HepG2 (cell line): Measurements from ENCODE around the gene TEX19. TPM values are rescaled to one million over a fixed set of nuclear protein-coding genes. Genes with fewer than 3 reads are reported as not detected.

Source experiments
- BORCS8-MEF2B ChIP-seq: sonication (generic); formaldehyde crosslinking; IDR thresholded peaks from 2 replicates; pipeline ENCODE4 v1.8.0; 2022; ENCODE audit warnings: mild to moderate bottlenecking, missing genetic modification reagents
- CREM ChIP-seq, 2 experiments: sonication (generic) in 1 of 2; formaldehyde crosslinking in 1 of 2; IDR thresholded peaks; 2 replicates each; pipeline versions ENCODE4 v1.4.0 to v1.6.1; 2016 to 2020; ENCODE audit warnings: antibody characterized with exemption in 1 of 2, mild to moderate bottlenecking in 1 of 2, missing genetic modification reagents in 1 of 2
- EEA1 ChIP-seq: sonication (generic); formaldehyde crosslinking; IDR thresholded peaks from 2 replicates; pipeline ENCODE4 v1.5.1; 2020; ENCODE audit warnings: mild to moderate bottlenecking, missing genetic modification reagents, borderline replicate concordance
- ESRRA ChIP-seq: sonication (generic); formaldehyde crosslinking; IDR thresholded peaks from 2 replicates; pipeline ENCODE4 v1.5.1; 2020; ENCODE audit warnings: mild to moderate bottlenecking, low read depth, missing genetic modification reagents
- FLYWCH1 ChIP-seq: sonication (generic); formaldehyde crosslinking; IDR thresholded peaks from 2 replicates; pipeline ENCODE4 v1.8.1; 2023; ENCODE audit warnings: mild to moderate bottlenecking, missing genetic modification reagents
- HNF4A ChIP-seq: sonication (generic); formaldehyde crosslinking; IDR thresholded peaks from 2 replicates; pipeline ENCODE4 v1.4.0; 2020; ENCODE audit warnings: missing genetic modification reagents
- HNRNPL ChIP-seq: fragments of 200-400 bp; formaldehyde crosslinking; IDR thresholded peaks from 2 replicates; pipeline ENCODE4 v1.6.1; 2017; ENCODE audit warnings: mild to moderate bottlenecking, low read depth, low read length
- ISL2 ChIP-seq: sonication (generic); formaldehyde crosslinking; IDR thresholded peaks from 2 replicates; pipeline ENCODE4 v1.5.0; 2020; ENCODE audit warnings: missing genetic modification reagents
- MIER2 ChIP-seq: IDR thresholded peaks from 2 replicates; pipeline ENCODE4 v1.6.1; 2016; ENCODE audit warnings: missing biosample characterization, missing genetic modification reagents
- MIER3 ChIP-seq: IDR thresholded peaks from 2 replicates; pipeline ENCODE4 v1.6.1; 2016; ENCODE audit warnings: missing compliant biosample characterization, borderline replicate concordance
- NKX3-1 ChIP-seq: sonication (generic); formaldehyde crosslinking; IDR thresholded peaks from 2 replicates; pipeline ENCODE4 v1.5.0; 2020; ENCODE audit warnings: missing genetic modification reagents
- SP2 ChIP-seq: sonication (generic); formaldehyde crosslinking; IDR thresholded peaks from 2 replicates; pipeline ENCODE4 v1.5.1; 2020; ENCODE audit warnings: mild to moderate bottlenecking, missing genetic modification reagents
- STAT5B ChIP-seq: sonication (generic); formaldehyde crosslinking; IDR thresholded peaks from 2 replicates; pipeline ENCODE4 v1.4.0; 2020; ENCODE audit warnings: missing genetic modification reagents
- TEAD2 ChIP-seq: sonication (generic); formaldehyde crosslinking; IDR thresholded peaks from 2 replicates; pipeline ENCODE4 v1.9.0; 2021; ENCODE audit warnings: missing genetic modification reagents
- ZNF256 ChIP-seq: sonication (generic); formaldehyde crosslinking; conservative IDR thresholded peaks from 2 replicates; pipeline ENCODE4 v1.4.0; 2020; ENCODE audit warnings: missing genetic modification reagents
- ZNF841 ChIP-seq: sonication (generic); formaldehyde crosslinking; IDR thresholded peaks from 2 replicates; pipeline ENCODE4 v1.8.1; 2023; ENCODE audit warnings: missing genetic modification reagents, borderline replicate concordance
- polyA plus RNA-seq, 8 experiments: library from polyadenylated mRNA; depleted of rRNA in 3 of 8; stranded (reverse) in 7 of 8; unstranded in 1 of 8; fragments of >200 nt; fragmentation: Illumina TruSeq in 4 of 8; extraction: Trizol in 4 of 8; gene quantifications; 2 replicates each; pipeline versions ENCODE4 v1.2.1 to v1.2.3, GENCODE V29; 2011 to 2016; ENCODE audit warnings: low read depth in 4 of 8, missing spikeins in 1 of 8, mixed read lengths in 1 of 8; ENCODE audit not compliant: insufficient read depth in 1 of 8
- total RNA-seq, 5 experiments: library from RNA; depleted of rRNA; stranded (reverse); fragments of >200 nt; fragmentation: Illumina TruSeq; extraction: Trizol; gene quantifications; 2 replicates each; pipeline ENCODE4 v1.2.3, GENCODE V29; 2016; ENCODE audit warnings: low read depth in 1 of 5
- TF ChIP-seq, protein P1 (sequence below): sonication (generic); formaldehyde crosslinking; conservative IDR thresholded peaks from 2 replicates; pipeline ENCODE4 v1.8.0; 2022; ENCODE audit warnings: missing genetic modification reagents
- TF ChIP-seq, protein P2 (sequence below): conservative IDR thresholded peaks from 2 replicates; pipeline ENCODE4 v1.6.1; 2018; ENCODE audit warnings: missing genetic modification reagents
- TF ChIP-seq, protein P3 (sequence below): IDR thresholded peaks from 2 replicates; pipeline ENCODE4 v1.6.1; 2016; ENCODE audit warnings: low read depth, borderline replicate concordance
- TF ChIP-seq, protein P4 (sequence below): sonication (generic); formaldehyde crosslinking; IDR thresholded peaks from 2 replicates; pipeline ENCODE4 v1.5.1; 2020; ENCODE audit warnings: missing genetic modification reagents, mild to moderate bottlenecking, borderline replicate concordance
- TF ChIP-seq, protein P5 (sequence below): sonication (generic); formaldehyde crosslinking; IDR thresholded peaks from 2 replicates; pipeline ENCODE4 v1.4.0; 2020; ENCODE audit warnings: missing genetic modification reagents

TEX19 gene
- total and polyA plus RNA-seq, 2 of the 13 experiments (the other 11 are each of a cell fraction or from before 2014, with no cell fraction given), result 1.3 to 6.0 TPM

DNA sequence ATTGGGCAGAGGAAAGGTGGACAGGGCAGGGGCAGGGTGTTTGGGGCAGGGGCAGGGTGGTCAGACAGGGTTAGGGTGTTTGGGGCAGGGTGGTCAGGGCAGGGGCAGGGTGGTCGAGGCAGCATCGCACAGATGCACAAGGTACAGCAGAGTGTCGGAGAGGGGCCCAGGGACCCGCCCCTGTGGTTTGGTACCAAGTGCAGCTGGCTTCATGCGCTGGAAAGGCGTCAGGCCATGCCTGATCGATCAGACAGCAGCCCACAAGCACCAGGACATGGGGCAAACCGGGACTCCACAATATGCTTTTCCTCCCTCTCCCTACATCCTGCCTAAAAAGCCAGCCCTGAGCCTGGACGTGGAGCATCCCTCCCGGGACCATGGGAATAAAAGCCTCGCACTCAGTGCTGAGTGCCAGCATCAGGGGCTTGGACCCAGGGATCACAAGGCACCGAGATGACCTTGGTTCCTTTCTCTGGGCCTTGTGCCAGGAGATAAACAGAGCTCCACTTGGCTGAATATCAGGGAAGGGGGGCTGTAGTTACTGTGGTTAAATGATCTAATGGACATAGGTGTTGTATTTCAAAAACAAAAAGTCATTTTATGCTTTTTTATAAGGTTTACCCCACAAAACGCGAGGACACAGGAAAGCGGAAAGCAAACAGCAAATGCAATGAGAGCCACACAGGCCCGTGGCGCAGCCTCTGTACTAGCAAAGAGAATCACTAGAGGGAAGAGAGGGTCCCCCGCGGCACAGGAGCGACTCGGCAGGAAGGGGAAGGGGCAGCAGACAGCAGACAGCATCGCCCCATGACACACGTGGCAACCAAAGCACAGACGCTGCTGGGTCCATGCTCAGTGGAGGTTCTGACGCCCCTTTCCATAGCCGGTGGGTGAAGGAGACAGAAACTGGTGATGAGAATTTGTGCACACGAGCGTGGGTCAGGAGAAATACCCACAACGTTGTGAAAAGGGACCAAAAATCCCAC lies 53.8 kb downstream of the TEX19 start (continued):
- TF ChIP-seq BORCS8-MEF2B (CRISPR knock-in tag), result peak; percentile 66; the same call in 1 of the 2 replicates
- TF ChIP-seq ZNF256 (CRISPR knock-in tag), result no peak
- TF ChIP-seq SP2, result no peak
- TF ChIP-seq, protein P1, sequence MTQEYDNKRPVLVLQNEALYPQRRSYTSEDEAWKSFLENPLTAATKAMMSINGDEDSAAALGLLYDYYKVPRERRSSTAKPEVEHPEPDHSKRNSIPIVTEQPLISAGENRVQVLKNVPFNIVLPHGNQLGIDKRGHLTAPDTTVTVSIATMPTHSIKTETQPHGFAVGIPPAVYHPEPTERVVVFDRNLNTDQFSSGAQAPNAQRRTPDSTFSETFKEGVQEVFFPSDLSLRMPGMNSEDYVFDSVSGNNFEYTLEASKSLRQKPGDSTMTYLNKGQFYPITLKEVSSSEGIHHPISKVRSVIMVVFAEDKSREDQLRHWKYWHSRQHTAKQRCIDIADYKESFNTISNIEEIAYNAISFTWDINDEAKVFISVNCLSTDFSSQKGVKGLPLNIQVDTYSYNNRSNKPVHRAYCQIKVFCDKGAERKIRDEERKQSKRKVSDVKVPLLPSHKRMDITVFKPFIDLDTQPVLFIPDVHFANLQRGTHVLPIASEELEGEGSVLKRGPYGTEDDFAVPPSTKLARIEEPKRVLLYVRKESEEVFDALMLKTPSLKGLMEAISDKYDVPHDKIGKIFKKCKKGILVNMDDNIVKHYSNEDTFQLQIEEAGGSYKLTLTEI (CRISPR knock-in tag), result no peak
- no peak for TF ChIP-seq CREM (IDR thresholded peaks at IDR 0.05)
- TF ChIP-seq CREM (CRISPR knock-in tag; IDR thresholded peaks at IDR 0.05), result no peak
- peak; percentile 86 for TF ChIP-seq MIER2
- no peak for TF ChIP-seq MIER3 (CRISPR knock-in tag)
- TF ChIP-seq, protein P2, sequence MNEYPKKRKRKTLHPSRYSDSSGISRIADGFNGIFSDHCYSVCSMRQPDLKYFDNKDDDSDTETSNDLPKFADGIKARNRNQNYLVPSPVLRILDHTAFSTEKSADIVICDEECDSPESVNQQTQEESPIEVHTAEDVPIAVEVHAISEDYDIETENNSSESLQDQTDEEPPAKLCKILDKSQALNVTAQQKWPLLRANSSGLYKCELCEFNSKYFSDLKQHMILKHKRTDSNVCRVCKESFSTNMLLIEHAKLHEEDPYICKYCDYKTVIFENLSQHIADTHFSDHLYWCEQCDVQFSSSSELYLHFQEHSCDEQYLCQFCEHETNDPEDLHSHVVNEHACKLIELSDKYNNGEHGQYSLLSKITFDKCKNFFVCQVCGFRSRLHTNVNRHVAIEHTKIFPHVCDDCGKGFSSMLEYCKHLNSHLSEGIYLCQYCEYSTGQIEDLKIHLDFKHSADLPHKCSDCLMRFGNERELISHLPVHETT (CRISPR knock-in tag), result no peak
- TF ChIP-seq, protein P3, sequence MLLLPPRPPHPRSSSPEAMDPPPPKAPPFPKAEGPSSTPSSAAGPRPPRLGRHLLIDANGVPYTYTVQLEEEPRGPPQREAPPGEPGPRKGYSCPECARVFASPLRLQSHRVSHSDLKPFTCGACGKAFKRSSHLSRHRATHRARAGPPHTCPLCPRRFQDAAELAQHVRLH, result no peak
- TF ChIP-seq TEAD2 (CRISPR knock-in tag), result no peak
- TF ChIP-seq ISL2 (CRISPR knock-in tag), result no peak
- TF ChIP-seq, protein P4, sequence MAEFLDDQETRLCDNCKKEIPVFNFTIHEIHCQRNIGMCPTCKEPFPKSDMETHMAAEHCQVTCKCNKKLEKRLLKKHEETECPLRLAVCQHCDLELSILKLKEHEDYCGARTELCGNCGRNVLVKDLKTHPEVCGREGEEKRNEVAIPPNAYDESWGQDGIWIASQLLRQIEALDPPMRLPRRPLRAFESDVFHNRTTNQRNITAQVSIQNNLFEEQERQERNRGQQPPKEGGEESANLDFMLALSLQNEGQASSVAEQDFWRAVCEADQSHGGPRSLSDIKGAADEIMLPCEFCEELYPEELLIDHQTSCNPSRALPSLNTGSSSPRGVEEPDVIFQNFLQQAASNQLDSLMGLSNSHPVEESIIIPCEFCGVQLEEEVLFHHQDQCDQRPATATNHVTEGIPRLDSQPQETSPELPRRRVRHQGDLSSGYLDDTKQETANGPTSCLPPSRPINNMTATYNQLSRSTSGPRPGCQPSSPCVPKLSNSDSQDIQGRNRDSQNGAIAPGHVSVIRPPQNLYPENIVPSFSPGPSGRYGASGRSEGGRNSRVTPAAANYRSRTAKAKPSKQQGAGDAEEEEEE, result no peak
- TF ChIP-seq NKX3-1 (CRISPR knock-in tag), result no peak
- TF ChIP-seq STAT5B (CRISPR knock-in tag), result no peak
- TF ChIP-seq HNF4A (CRISPR knock-in tag), result peak; percentile 75
- 0 out of 2 replicates have a peak, but pooled peaks have one; percentile 20 for TF ChIP-seq HNRNPL
- no peak for TF ChIP-seq EEA1 (CRISPR knock-in tag)
- no peak for TF ChIP-seq ZNF841 (CRISPR knock-in tag)
- peak; percentile 53; the same call in 1 of the 2 replicates for TF ChIP-seq ESRRA
- TF ChIP-seq, protein P5, sequence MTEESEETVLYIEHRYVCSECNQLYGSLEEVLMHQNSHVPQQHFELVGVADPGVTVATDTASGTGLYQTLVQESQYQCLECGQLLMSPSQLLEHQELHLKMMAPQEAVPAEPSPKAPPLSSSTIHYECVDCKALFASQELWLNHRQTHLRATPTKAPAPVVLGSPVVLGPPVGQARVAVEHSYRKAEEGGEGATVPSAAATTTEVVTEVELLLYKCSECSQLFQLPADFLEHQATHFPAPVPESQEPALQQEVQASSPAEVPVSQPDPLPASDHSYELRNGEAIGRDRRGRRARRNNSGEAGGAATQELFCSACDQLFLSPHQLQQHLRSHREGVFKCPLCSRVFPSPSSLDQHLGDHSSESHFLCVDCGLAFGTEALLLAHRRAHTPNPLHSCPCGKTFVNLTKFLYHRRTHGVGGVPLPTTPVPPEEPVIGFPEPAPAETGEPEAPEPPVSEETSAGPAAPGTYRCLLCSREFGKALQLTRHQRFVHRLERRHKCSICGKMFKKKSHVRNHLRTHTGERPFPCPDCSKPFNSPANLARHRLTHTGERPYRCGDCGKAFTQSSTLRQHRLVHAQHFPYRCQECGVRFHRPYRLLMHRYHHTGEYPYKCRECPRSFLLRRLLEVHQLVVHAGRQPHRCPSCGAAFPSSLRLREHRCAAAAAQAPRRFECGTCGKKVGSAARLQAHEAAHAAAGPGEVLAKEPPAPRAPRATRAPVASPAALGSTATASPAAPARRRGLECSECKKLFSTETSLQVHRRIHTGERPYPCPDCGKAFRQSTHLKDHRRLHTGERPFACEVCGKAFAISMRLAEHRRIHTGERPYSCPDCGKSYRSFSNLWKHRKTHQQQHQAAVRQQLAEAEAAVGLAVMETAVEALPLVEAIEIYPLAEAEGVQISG (CRISPR knock-in tag), result no peak
- TF ChIP-seq FLYWCH1, result no peak
